B cell (primary cell): ENCODE results near the gene CCDC85A. TPM values are rescaled to one million over a fixed set of nuclear protein-coding genes. Genes with fewer than 3 reads are reported as not detected.

ENCODE experiments used
- ATAC-seq: fragments of 200-7000 bp; cut with Tn5 transposase; one replicate; pipeline ENCODE4 v1.10.0; 2021; ENCODE audit warnings: low read depth, mild to moderate bottlenecking, moderate number of reproducible peaks, moderate library complexity
- CTCF ChIA-PET: fragments of 350-600 bp; sonication (Branson Sonifier 250); formaldehyde crosslinking; loops from one replicate; lab custom pipeline; 2021; ENCODE audit warnings: antibody characterized with exemption, inconsistent platforms; lab: Charles Lee
- POLR2A ChIA-PET: fragments of 350-600 bp; sonication (Branson Sonifier 250); formaldehyde crosslinking; loops from one replicate; lab custom pipeline; 2021; ENCODE audit warnings: antibody characterized with exemption; lab: Charles Lee
- DNase-seq: peaks from one replicate; pipeline ENCODE4 v3.0.0; 2013
- H2AFZ ChIP-seq: 2 replicates; pipeline ENCODE4 v1.6.1; 2012; ENCODE audit warnings: mild to moderate bottlenecking, low read depth, low read length; ENCODE audit not compliant: insufficient read depth, poor library complexity, severe bottlenecking
- H3K27ac ChIP-seq, 2 donors: 1 replicate in 1 of 2; 2 replicates in 1 of 2; pipeline ENCODE4 v1.5.1; 2012 to 2013; ENCODE audit warnings: low read length in 2 of 2, mild to moderate bottlenecking in 2 of 2, moderate library complexity in 1 of 2
- H3K27me3 ChIP-seq, 4 experiments: fragments of 200-600 bp in 1 of 4; sonication (generic) in 1 of 4; replicated peaks in 1 of 4; 1 replicate in 2 of 4; 2 replicates in 2 of 4; pipeline versions ENCODE4 v1.6.1 to v1.7.0; 2013 to 2016; ENCODE audit warnings: low read length in 3 of 4, mild to moderate bottlenecking in 2 of 4, mixed read lengths in 1 of 4, moderate library complexity in 1 of 4; ENCODE audit not compliant: insufficient read depth in 4 of 4, control insufficient read depth in 3 of 4; ENCODE audit errors: control extremely low read depth in 1 of 4
- H3K36me3 ChIP-seq, 2 experiments: replicated peaks in 1 of 2; 1 replicate in 1 of 2; 2 replicates in 1 of 2; pipeline versions ENCODE4 v1.6.1 to v1.7.1; 2013; ENCODE audit warnings: low read length in 1 of 2; ENCODE audit not compliant: insufficient read depth in 2 of 2, control insufficient read depth in 1 of 2; ENCODE audit errors: control extremely low read depth in 1 of 2, extremely low read depth in 1 of 2
- H3K4me1 ChIP-seq, 2 donors: fragments of 200-600 bp in 1 of 2; sonication (generic) in 1 of 2; 1 replicate in 1 of 2; 2 replicates in 1 of 2; pipeline versions ENCODE4 v1.5.1 to v1.6.1; 2013 to 2017; ENCODE audit warnings: low read length in 2 of 2; ENCODE audit not compliant: control insufficient read depth in 2 of 2, insufficient read depth in 2 of 2
- H3K4me2 ChIP-seq: replicated peaks from 2 replicates; pipeline ENCODE3; 2012; ENCODE audit warnings: mild to moderate bottlenecking, low read depth, low read length; ENCODE audit not compliant: poor library complexity, severe bottlenecking
- H3K4me3 ChIP-seq, 5 experiments: fragments of 200-600 bp in 1 of 5; sonication (generic) in 1 of 5; 1 replicate in 3 of 5; 2 replicates in 2 of 5; pipeline versions ENCODE4 v1.5.1 to v1.7.0; 2011 to 2016; ENCODE audit warnings: low read length in 4 of 5, mild to moderate bottlenecking in 4 of 5, low read depth in 2 of 5, control low read depth in 1 of 5, moderate library complexity in 1 of 5; ENCODE audit not compliant: insufficient read depth in 1 of 5; ENCODE audit errors: control extremely low read depth in 1 of 5, extremely low read depth in 1 of 5
- H3K79me2 ChIP-seq: fragments of 200-600 bp; sonication (generic); one replicate; pipeline ENCODE4 v1.6.0; 2016; ENCODE audit warnings: low read length; ENCODE audit not compliant: control insufficient read depth, insufficient read depth
- H3K9ac ChIP-seq: fragments of 200-600 bp; sonication (generic); 2 replicates; pipeline ENCODE4 v1.6.1; 2017; ENCODE audit warnings: mild to moderate bottlenecking, low read length, moderate library complexity
- H3K9me3 ChIP-seq, 3 donors: one replicate each; pipeline versions ENCODE4 v1.6.1 to v1.7.1; 2013; ENCODE audit warnings: low read length in 2 of 3; ENCODE audit not compliant: control insufficient read depth in 2 of 3, insufficient read depth in 1 of 3; ENCODE audit errors: control extremely low read depth in 1 of 3
- H4K20me1 ChIP-seq: 2 replicates; pipeline ENCODE4 v1.6.0; 2012; ENCODE audit warnings: mild to moderate bottlenecking, low read length; ENCODE audit not compliant: insufficient read depth, control insufficient read depth, poor library complexity, severe bottlenecking
- H3K27ac Mint-ChIP-seq: one replicate; pipeline ENCODE4 v1.8.0; 2021; ENCODE audit warnings: mixed read lengths
- H3K27me3 Mint-ChIP-seq: one replicate; pipeline ENCODE4 v1.8.0; 2021; ENCODE audit warnings: mixed read lengths
- H3K4me1 Mint-ChIP-seq: one replicate; pipeline ENCODE4 v1.8.0; 2021; ENCODE audit warnings: mixed read lengths
- H3K4me3 Mint-ChIP-seq: one replicate; pipeline ENCODE4 v1.8.0; 2021; ENCODE audit warnings: mixed read lengths
- H3K9me3 Mint-ChIP-seq: one replicate; pipeline ENCODE4 v1.8.0; 2022; ENCODE audit warnings: mixed read lengths; ENCODE audit not compliant: insufficient read depth
- EZH2 ChIP-seq: IDR thresholded peaks from 2 replicates; pipeline ENCODE4 v1.6.1; 2012; ENCODE audit warnings: borderline replicate concordance, low read depth, mild to moderate bottlenecking, moderate library complexity, low read length; ENCODE audit not compliant: insufficient read depth, poor library complexity, severe bottlenecking
- WGBS: methylation state at CpG from one replicate; pipeline ENCODE4 v1.1.5; 2013; ENCODE audit warnings: missing lambda C conversion rate; ENCODE audit not compliant: insufficient coverage; 5-methylcytosine and 5-hydroxymethylcytosine counted together
- intact Hi-C: fragments of 100-400 bp; cut with micrococcal nuclease; formaldehyde crosslinking; loops from one replicate; pipeline ENCODE4 v1.10.0; 2022
- polyA plus RNA-seq: library from polyadenylated mRNA; depleted of rRNA; stranded (reverse); fragments of >200 nt; gene quantifications from 2 replicates; pipeline ENCODE4 v1.2.3, GENCODE V29; 2012
- small RNA-seq: library from RNA; depleted of rRNA; stranded (forward); fragments of <200 nt; gene quantifications from one replicate; pipeline ENCODE3, GENCODE V24; 2012; ENCODE audit warnings: low replicate concordance, low read depth; ENCODE audit not compliant: insufficient read length
- total RNA-seq, 2 donors: library from RNA; stranded (reverse); fragments of 120-200 nt in 1 of 2; gene quantifications; 1 replicate in 1 of 2; 2 replicates in 1 of 2; pipeline versions ENCODE4 v1.2.3 to v1.2.4, GENCODE V29; 2013 to 2022
- TF ChIP-seq, protein P1 (sequence below): fragments of 200-600 bp; IDR thresholded peaks from one replicate; pipeline ENCODE4 v1.8.0; 2022; ENCODE audit warnings: antibody characterized with exemption, mild to moderate bottlenecking

The CCDC85A gene
- total and polyA plus RNA-seq, 2 donors (not counting 1 experiment from before 2014, with no cell fraction given), result 0.15 TPM; not detected in 1

GRCh38 chr2:56416500-56417176 is 232.8 kb downstream of the CCDC85A start:
- CTCF ChIA-PET, result no interaction called here

More at GRCh38 chr2:56416500-56417176, 232.8 kb downstream of the CCDC85A start:
- no CpG with 5 or more reads among the region's 1 CpG for WGBS
- DNase-seq, result no peak
- TF ChIP-seq, protein P1, sequence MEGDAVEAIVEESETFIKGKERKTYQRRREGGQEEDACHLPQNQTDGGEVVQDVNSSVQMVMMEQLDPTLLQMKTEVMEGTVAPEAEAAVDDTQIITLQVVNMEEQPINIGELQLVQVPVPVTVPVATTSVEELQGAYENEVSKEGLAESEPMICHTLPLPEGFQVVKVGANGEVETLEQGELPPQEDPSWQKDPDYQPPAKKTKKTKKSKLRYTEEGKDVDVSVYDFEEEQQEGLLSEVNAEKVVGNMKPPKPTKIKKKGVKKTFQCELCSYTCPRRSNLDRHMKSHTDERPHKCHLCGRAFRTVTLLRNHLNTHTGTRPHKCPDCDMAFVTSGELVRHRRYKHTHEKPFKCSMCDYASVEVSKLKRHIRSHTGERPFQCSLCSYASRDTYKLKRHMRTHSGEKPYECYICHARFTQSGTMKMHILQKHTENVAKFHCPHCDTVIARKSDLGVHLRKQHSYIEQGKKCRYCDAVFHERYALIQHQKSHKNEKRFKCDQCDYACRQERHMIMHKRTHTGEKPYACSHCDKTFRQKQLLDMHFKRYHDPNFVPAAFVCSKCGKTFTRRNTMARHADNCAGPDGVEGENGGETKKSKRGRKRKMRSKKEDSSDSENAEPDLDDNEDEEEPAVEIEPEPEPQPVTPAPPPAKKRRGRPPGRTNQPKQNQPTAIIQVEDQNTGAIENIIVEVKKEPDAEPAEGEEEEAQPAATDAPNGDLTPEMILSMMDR, result no peak
- TF ChIP-seq EZH2, result no peak
- H3K4me1 ChIP-seq, result no peaks in the 10 kb centered on the region
- POLR2A ChIA-PET, result no interaction called here
- H3K27me3 ChIP-seq, result no peaks in the 10 kb centered on the region
- H3K9me3 ChIP-seq, result peaks cover 0 to 5% (median 0%) of the 10 kb centered on the region in 3 donors
- H4K20me1 ChIP-seq, result no peaks in the 10 kb centered on the region
- H3K9ac ChIP-seq, result no peak overlapping the region
- H3K4me3 ChIP-seq, result no peak overlapping the region
- Mint-ChIP-seq H3K4me1 (no peaks in the 10 kb centered on the region), H3K27ac (no peak overlapping the region), H3K4me3 (no peak overlapping the region), H3K9me3 (no peaks in the 10 kb centered on the region), H3K27me3 (no peaks in the 10 kb centered on the region)
- H3K36me3 ChIP-seq, result no peaks in the 10 kb centered on the region
- H3K79me2 ChIP-seq, result no peaks in the 10 kb centered on the region
- no peak overlapping the region for H2AFZ ChIP-seq
- no peak overlapping the region for H3K4me2 ChIP-seq
- intact Hi-C loops, result no loop called here
- no peak for ATAC-seq
- no peak overlapping the region for H3K27ac ChIP-seq

Small RNAs within 50 kb of the gene (small RNA-seq; reads per million reads assigned to genes)
- gene RNA5SP93, result not detected
